Upper lobe of left lung (tissue), 6 donors: ENCODE measurements around the gene PLOD2. TPM values are rescaled to one million over a fixed set of nuclear protein-coding genes. Genes with fewer than 3 reads are reported as not detected.

ENCODE experiments used
- ATAC-seq, 2 donors: fragments of 200-7000 bp; cut with Tn5 transposase; one replicate each; pipeline ENCODE4 v1.9.1; 2022; ENCODE audit warnings: mild to moderate bottlenecking in 2 of 2, moderate library complexity in 2 of 2; ENCODE audit not compliant: low FRiP score in 2 of 2
- DNase-seq, 2 donors: peaks; one replicate each; pipeline ENCODE4 v3.0.0-alpha.2; 2019 to 2020
- H3K27ac ChIP-seq, 4 donors: fragments of 200-600 bp; sonication (generic); one replicate each; pipeline ENCODE4 v1.5.1; 2016 to 2019
- H3K27me3 ChIP-seq, 4 donors: fragments of 200-600 bp; sonication (generic); one replicate each; pipeline ENCODE4 v1.5.1; 2017 to 2019
- H3K36me3 ChIP-seq, 4 donors: fragments of 200-600 bp; sonication (generic); one replicate each; pipeline ENCODE4 v1.5.1; 2016 to 2019
- H3K4me1 ChIP-seq, 4 donors: fragments of 200-600 bp; sonication (generic); one replicate each; pipeline ENCODE4 v1.5.1; 2018 to 2019
- H3K4me3 ChIP-seq, 4 donors: fragments of 200-600 bp; sonication (generic); one replicate each; pipeline ENCODE4 v1.5.1; 2017 to 2019; ENCODE audit warnings: mild to moderate bottlenecking in 2 of 4, moderate library complexity in 1 of 4
- H3K9me3 ChIP-seq, 4 donors: fragments of 200-600 bp; sonication (generic); one replicate each; pipeline ENCODE4 v1.5.1; 2018 to 2019
- CTCF ChIP-seq, 6 experiments: fragments of 450-650 bp in 4 of 6; fragments of 200-600 bp in 2 of 6; sonication (generic) in 2 of 6; IDR thresholded peaks; one replicate each; pipeline ENCODE4 v1.5.1; 2016 to 2019; ENCODE audit warnings: antibody characterized with exemption in 6 of 6
- EP300 ChIP-seq, 4 donors: sonication (generic); formaldehyde crosslinking; IDR thresholded peaks; one replicate each; pipeline ENCODE4 v1.5.1; 2017; ENCODE audit warnings: antibody characterized with exemption in 4 of 4, control low read depth in 2 of 4
- POLR2A ChIP-seq, 4 donors: fragments of 450-650 bp; IDR thresholded peaks; one replicate each; pipeline ENCODE4 v1.5.1; 2016 to 2017; ENCODE audit warnings: antibody characterized with exemption in 4 of 4, mild to moderate bottlenecking in 2 of 4
- POLR2AphosphoS5 ChIP-seq, 2 donors: sonication (generic); formaldehyde crosslinking; IDR thresholded peaks; one replicate each; pipeline ENCODE4 v1.5.1; 2017; ENCODE audit warnings: antibody characterized with exemption in 2 of 2
- WGBS, 2 donors: methylation state at CpG; one replicate each; pipeline ENCODE4 v1.1.5; 2017 to 2018; 5-methylcytosine and 5-hydroxymethylcytosine counted together
- total RNA-seq, 6 donors: library from RNA; depleted of rRNA in 4 of 6; stranded (reverse); fragments of >200 nt in 4 of 6; gene quantifications; one replicate each; pipeline versions ENCODE4 v1.1.0 to v1.2.1, GENCODE V29; 2016 to 2021
- donor health status: DM: no; HTN: no; CAD: no; lungs with moderate emphysema.
- donor health status: DM: no; HTN: yes; CAD: no; lungs with severe emphysema.

Gene PLOD2
- total RNA-seq, 6 donors from 2014 or later: 6.8 to 30.7 (median 18.1) TPM

DNA sequence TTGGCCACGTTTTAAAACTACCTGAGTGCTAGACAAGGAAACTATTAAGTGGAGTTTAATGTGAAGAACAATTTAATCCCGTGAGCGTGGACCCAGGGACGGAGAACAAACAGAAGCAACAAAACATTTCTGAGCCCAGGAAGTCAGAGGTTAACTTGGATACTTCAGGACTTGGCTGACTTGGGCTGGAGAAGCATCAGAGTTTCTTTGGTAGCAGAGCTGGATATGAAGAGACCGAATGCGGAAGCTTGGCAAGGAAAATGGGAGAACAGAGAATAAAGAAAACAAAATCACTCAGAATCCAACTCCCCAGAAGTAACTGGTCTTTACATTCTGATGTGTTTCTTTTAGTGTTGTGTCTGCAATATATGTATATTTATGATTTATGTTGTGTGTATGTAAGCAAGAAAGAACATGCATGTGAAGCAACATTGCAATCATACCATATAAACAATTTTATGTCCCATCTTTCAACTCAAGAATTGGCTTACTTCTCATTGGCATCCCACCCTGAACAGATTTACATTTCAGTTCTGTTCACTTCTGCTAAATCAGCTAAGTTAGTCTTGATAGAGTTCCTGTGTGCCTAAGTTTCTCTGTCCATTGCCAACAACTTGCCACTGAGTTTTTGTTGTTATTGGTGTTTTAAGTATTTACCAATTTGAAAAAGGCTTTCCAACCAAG is 17.2 kb upstream of the PLOD2 start:
- H3K36me3 ChIP-seq: peaks cover 0 to 2% (median 0%) of the 10 kb centered on the region in 4 donors
- no peak overlapping the region for H3K4me3 ChIP-seq
- ATAC-seq (peak in 1 of 2 donors; percentile 46), DNase-seq (no peak)
- no peak for TF ChIP-seq EP300 (IDR thresholded peaks at IDR 0.05)
- TF ChIP-seq POLR2AphosphoS5 (IDR thresholded peaks at IDR 0.05): no peak
- no peak for TF ChIP-seq POLR2A (IDR thresholded peaks at IDR 0.05)
- no peak overlapping the region for H3K27ac ChIP-seq
- WGBS, 2 donors: 74 to 82% methylated on average over 6 of the region's 6 CpGs
- no peaks in the 10 kb centered on the region for H3K4me1 ChIP-seq
- H3K9me3 ChIP-seq: no peaks in the 10 kb centered on the region
- no peaks in the 10 kb centered on the region for H3K27me3 ChIP-seq

DNA sequence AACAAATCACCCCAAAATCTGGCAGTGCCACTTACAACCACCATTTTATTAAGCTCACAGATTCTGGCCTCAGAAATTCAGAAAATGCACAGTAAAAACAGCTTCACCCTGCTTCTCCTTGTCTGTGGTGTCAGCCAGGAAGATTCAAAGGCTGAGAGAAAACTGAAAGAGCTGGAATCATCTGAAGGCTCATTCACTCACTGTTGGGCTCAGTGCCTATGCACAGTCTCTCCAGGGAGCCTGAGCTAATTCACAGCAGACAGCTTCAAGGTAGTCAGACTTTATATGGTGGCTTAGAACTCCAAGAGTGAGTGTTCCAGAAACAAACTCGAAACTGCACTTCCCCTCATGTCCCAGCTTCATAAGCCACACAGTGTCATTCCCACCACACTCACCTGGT is 16.5 kb upstream of the PLOD2 start:
- peak in 1 of 2 donors; percentile 88 for ATAC-seq
- no peak overlapping the region for H3K27ac ChIP-seq
- DNase-seq: no peak
- peaks cover 0 to 6% (median 0%) of the 10 kb centered on the region in 4 donors for H3K36me3 ChIP-seq
- no peaks in the 10 kb centered on the region for H3K4me1 ChIP-seq
- no peak overlapping the region for H3K4me3 ChIP-seq
- 72 to 85% methylated on average over 1 of the region's 1 CpG for WGBS, 2 donors
- H3K27me3 ChIP-seq: no peaks in the 10 kb centered on the region
- no peaks in the 10 kb centered on the region for H3K9me3 ChIP-seq
- TF ChIP-seq POLR2A (IDR thresholded peaks at IDR 0.05) (no peak), POLR2AphosphoS5 (IDR thresholded peaks at IDR 0.05) (no peak), CTCF (IDR thresholded peaks at IDR 0.05) (no peak), EP300 (IDR thresholded peaks at IDR 0.05) (no peak)

DNA sequence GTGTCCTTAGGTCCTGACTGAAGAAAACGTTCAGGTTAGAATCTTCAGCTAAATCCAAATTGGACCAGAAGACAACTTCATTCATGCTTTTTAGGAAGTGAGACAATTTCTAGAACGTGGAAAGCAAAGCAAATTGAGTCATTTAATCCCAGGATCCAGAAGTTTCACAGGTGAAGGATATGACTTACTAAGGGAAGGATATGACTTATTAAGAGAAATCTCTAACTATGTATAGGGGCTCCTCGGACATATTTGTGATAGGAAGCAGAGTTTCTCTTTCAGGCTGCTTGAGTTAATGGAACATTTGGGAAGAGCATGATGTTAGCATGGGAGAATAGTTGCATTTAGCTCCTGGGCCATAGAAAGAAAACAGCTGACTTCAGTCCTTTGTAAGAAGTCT is 16.1 kb upstream of the PLOD2 start:
- H3K36me3 ChIP-seq: peaks cover 0 to 6% (median 0%) of the 10 kb centered on the region in 4 donors
- DNase-seq (no peak), ATAC-seq (peak in 1 of 2 donors; percentile 21)
- H3K9me3 ChIP-seq: no peaks in the 10 kb centered on the region
- H3K27me3 ChIP-seq: no peaks in the 10 kb centered on the region
- WGBS, 2 donors: 80 to 86% methylated on average over 3 of the region's 3 CpGs
- H3K27ac ChIP-seq: no peak overlapping the region
- TF ChIP-seq POLR2AphosphoS5 (IDR thresholded peaks at IDR 0.05): no peak
- TF ChIP-seq CTCF (IDR thresholded peaks at IDR 0.05): no peak
- no peak for TF ChIP-seq POLR2A (IDR thresholded peaks at IDR 0.05)
- TF ChIP-seq EP300 (IDR thresholded peaks at IDR 0.05): no peak
- H3K4me3 ChIP-seq: no peak overlapping the region
- H3K4me1 ChIP-seq: no peaks in the 10 kb centered on the region

- WGBS, 2 donors: 70 to 79% methylated on average over 1 of the region's 1 CpG
- DNase-seq (no peak), ATAC-seq (no peak)
- no peaks in the 10 kb centered on the region for H3K27me3 ChIP-seq
- H3K4me3 ChIP-seq: no peak overlapping the region
- peaks cover 0 to 6% (median 0%) of the 10 kb centered on the region in 4 donors for H3K36me3 ChIP-seq
- no peak for TF ChIP-seq CTCF (IDR thresholded peaks at IDR 0.05)
- H3K27ac ChIP-seq: no peak overlapping the region
- H3K4me1 ChIP-seq: no peaks in the 10 kb centered on the region
- no peaks in the 10 kb centered on the region for H3K9me3 ChIP-seq
Observed at GRCh38 chr3:146172586-146172985, 11.6 kb upstream of the PLOD2 start.

DNA sequence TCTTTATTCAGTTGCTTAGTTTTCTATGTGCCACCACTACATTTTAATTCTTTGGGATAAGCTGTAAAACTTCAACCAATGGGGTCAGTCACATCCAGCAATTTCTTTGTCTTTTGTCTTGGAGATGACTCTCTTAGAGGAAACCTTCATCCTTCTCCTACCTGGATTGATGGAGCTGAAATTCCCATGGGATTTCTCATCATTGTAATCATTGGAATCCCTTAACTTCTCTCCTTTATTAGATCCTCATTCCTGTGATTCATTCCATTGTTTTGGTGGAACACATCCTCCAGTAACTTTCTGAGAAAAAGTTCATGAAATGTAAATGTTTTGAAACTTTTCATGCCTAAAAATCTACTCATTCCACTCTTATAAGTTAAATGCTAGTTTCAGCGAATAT is 9.6 kb upstream of the PLOD2 start:
- Histone ChIP-seq H3K4me3 (no peak overlapping the region), H3K9me3 (no peaks in the 10 kb centered on the region), H3K27ac (no peak overlapping the region), H3K27me3 (no peaks in the 10 kb centered on the region), H3K36me3 (peaks cover 0 to 6% (median 0%) of the 10 kb centered on the region in 4 donors), H3K4me1 (no peaks in the 10 kb centered on the region)
- no peak for DNase-seq
- no peak for ATAC-seq
- no peak for TF ChIP-seq CTCF (IDR thresholded peaks at IDR 0.05)
- TF ChIP-seq EP300 (IDR thresholded peaks at IDR 0.05): no peak
- TF ChIP-seq POLR2AphosphoS5 (IDR thresholded peaks at IDR 0.05): no peak
- no peak for TF ChIP-seq POLR2A (IDR thresholded peaks at IDR 0.05)
- WGBS, 2 donors: 90 to 96% methylated on average over 1 of the region's 1 CpG
